Measurements from ENCODE around the gene RALGDS.
A peak's percentile ranks its signal among the peaks of the same experiment; 100 is the strongest.

Gene RALGDS

DNA sequence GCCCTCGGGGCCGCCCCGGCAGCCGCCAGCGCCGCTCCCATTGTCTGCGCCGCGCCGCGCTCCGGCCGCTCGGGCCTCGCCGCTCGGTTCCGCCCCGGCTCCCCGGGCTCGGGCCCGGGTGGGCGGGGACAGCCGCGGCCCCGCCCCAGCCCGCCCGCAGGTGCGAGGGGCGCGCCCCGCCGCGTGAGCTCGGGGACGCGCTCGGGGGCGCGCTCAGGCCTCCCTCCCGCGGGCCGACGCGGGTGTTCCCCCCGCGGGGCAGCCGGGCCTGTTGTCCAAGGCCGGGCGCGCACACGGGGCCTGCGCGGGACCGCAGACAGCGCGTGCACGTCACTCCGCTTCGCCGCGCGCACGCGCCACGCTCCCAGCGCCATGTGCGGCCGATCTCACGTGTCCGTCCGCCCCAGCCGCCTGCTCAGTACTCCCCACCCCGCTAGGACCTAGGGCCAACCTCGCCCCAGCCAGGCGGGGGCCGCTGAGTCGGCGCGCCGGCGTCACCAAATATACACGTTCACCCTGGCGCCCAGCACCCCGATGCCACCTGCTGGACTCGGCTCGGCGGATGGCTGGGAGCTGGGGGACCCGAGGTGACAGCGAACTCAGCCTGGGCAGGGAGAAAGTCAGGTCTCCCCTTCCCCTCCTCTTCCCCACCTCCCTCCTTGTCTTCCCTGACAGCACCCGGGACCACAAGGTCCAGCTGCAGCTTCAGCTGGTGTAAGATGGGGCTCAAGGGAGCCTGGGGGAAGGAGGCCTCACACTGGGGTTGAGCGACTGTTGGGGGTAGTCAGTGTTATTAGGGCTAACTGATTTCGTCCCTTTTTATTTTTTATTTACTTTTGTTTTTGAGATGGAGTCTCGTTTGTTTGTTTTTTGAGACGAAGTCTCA, 28.3 kb upstream of the RALGDS start:
- TF ChIP-seq, protein P1, sequence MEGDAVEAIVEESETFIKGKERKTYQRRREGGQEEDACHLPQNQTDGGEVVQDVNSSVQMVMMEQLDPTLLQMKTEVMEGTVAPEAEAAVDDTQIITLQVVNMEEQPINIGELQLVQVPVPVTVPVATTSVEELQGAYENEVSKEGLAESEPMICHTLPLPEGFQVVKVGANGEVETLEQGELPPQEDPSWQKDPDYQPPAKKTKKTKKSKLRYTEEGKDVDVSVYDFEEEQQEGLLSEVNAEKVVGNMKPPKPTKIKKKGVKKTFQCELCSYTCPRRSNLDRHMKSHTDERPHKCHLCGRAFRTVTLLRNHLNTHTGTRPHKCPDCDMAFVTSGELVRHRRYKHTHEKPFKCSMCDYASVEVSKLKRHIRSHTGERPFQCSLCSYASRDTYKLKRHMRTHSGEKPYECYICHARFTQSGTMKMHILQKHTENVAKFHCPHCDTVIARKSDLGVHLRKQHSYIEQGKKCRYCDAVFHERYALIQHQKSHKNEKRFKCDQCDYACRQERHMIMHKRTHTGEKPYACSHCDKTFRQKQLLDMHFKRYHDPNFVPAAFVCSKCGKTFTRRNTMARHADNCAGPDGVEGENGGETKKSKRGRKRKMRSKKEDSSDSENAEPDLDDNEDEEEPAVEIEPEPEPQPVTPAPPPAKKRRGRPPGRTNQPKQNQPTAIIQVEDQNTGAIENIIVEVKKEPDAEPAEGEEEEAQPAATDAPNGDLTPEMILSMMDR (IDR thresholded peaks at IDR 0.05; ENCODE audit: low read depth, low read length, missing control alignments), result peak; percentile 37

DNA sequence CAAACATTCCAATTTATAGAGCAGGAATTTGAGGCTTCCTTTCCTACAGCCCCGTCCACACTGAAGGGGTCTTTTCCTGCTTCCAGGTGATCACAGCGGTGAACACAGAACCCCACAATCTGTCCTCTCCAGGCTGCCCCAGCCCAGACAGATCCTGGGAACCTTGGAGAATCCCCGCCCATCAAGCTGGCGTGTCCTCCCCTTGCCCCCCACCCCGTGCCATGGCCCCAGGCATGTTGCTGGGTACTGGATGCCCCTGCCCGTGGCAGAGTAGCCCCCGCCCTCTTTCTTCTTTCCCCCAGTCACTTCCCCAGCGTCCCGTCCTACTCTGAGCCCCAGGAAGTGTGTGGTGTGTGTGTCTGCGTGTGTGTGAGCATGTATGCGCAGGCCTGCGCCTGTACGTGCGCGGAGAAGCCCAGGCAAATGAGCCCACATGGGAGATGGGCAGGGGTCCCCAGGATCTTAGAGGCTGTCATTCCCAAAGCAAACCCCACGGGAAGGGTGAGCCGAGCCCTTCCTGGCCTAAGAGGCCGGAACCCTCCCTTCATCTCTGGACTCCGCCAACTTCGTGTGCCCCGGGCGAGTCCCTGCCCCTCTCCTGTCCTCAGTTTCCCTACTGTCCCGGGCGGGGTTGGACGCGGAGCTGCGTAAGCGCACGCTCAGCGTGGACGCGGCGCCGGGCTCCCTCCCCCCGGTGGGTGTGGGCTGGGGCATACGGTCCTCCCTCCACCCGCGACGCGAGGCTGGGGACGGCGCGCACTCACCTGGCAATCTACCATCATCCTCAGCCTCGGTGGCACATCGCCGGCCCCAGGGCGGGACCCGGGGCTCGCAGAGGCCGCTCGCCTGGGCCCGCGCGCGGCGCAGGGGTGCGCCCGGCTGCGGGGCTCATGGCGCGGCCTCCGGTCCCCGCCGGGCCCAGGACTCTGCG, 27.4 kb upstream of the RALGDS start:
- TF ChIP-seq, protein P1 (IDR thresholded peaks at IDR 0.05; ENCODE audit: low read depth, low read length, missing control alignments), result no peak
- in situ Hi-C loops (cut with HindIII; ENCODE audit: low pct_ligation_motif_present, low sequenced_read_pairs), result loop anchor here (25.0 kb wide), 1 partner anchor 111 kb away; the partner anchor contains the start of gene GTF3C5
- H3K4me3 ChIP-seq (ENCODE audit: low read depth, low read length), result peak overlapping the region; percentile 73
- no peak overlapping the region for H3K27ac ChIP-seq
- DNase-seq, result no peak
- no peaks in the 10 kb centered on the region for H3K36me3 ChIP-seq (replicated peaks)
- no peaks in the 10 kb centered on the region for H3K27me3 ChIP-seq (replicated peaks)

More for the DNA sequence above, 28.3 kb upstream of the RALGDS start:
- H3K36me3 ChIP-seq (replicated peaks), result no peaks in the 10 kb centered on the region
- peak; percentile 71 for DNase-seq
- peak overlapping the region; percentile 73 for H3K4me3 ChIP-seq (ENCODE audit: low read depth, low read length)
- H3K27me3 ChIP-seq (replicated peaks), result no peaks in the 10 kb centered on the region
- H3K27ac ChIP-seq, result peak overlapping the region; percentile 20
- in situ Hi-C loops (cut with HindIII; ENCODE audit: low pct_ligation_motif_present, low sequenced_read_pairs), result loop anchor here (25.0 kb wide), 1 partner anchor 112 kb away; the partner anchor contains the start of gene GTF3C5

DNA sequence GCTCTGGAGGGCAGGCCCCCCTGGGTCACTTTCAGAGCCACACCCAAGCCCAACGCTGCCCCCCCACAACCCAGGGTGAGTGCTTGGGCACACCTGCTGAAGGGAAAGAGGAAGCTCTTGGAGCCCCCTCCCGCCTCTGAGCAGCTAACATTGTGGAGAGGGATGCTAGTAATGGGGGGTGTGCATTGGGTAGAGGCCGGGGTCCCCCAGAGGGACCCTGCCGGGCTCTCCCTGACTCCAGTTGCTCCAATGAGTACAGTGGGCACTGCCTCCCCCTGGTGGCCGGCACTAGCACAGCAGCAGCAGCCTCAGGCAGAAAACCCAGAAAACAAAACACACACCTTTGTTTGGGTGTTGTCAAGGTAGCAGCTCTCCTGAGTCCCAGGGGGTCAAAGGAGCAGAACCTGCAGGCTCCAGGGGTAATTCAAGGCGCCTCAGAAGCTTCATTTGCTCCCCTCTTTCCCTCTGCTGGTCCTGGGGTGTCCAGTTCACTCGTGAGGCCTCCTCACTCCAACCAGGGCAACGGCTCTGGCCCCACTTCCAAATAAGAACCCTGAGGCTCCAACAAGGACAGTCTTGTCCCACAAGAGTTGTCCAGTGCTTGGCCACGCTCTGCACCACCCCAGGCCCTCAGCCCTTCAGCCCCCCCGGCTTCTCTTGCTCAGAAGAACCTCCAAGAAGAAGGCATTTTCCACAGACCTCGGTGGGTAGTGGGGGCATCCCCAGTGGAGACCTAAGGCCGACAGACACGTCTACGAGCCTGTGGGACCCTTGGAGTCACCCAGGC, 26.6 kb upstream of the RALGDS start:
- peak; percentile 52 for DNase-seq
- in situ Hi-C loops (cut with HindIII; ENCODE audit: low pct_ligation_motif_present, low sequenced_read_pairs), result loop anchor here (25.0 kb wide), 1 partner anchor 110 kb away; the partner anchor contains the start of gene GTF3C5
- Histone ChIP-seq H3K27ac (no peak overlapping the region), H3K27me3 (replicated peaks) (no peaks in the 10 kb centered on the region), H3K4me3 (ENCODE audit: low read depth, low read length) (peak overlapping the region; percentile 73), H3K36me3 (replicated peaks) (no peaks in the 10 kb centered on the region)
- TF ChIP-seq, protein P1 (IDR thresholded peaks at IDR 0.05; ENCODE audit: low read depth, low read length, missing control alignments), result peak; percentile 98

DNA sequence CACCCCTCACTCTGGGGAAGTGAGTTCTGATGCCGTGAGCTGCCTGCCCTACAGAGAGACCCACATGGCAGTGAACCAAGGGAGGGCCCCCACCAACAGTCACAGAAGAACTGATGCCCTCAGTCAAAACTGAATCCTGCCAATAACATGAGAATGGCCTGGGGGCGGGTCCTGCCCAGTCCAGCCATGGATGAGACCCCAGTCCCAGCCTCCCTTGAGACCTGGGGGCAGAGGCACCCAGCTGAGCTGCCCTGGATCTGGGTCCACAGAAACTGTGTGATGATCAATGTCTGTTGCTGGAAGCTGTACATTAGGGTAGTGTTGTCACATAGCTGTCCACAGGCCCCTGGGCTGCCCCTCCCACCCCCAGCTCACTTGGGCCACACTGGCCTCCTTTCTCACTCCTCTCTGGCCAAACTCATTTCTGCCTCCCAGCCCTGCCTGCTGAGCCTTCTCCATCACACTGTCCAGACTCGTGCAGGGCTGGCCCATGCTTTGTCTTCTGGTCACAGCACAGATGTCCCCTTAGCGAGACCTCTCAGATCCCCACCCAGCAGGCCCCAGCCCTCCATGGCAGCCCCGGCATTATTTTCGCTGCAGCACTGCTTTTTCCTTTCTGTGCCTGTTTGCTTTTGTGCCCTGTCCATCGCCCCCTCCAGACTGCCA, 25.8 kb upstream of the RALGDS start:
- Histone ChIP-seq H3K36me3 (replicated peaks) (no peaks in the 10 kb centered on the region), H3K4me3 (ENCODE audit: low read depth, low read length) (no peak overlapping the region), H3K27ac (no peak overlapping the region), H3K27me3 (replicated peaks) (no peaks in the 10 kb centered on the region)
- no peak for DNase-seq
- in situ Hi-C loops (cut with HindIII; ENCODE audit: low pct_ligation_motif_present, low sequenced_read_pairs), result loop anchor here (25.0 kb wide), 1 partner anchor 110 kb away; the partner anchor contains the start of gene GTF3C5
- TF ChIP-seq, protein P1 (IDR thresholded peaks at IDR 0.05; ENCODE audit: low read depth, low read length, missing control alignments), result no peak
